Trophoblast cell (in vitro differentiated cells and primary cell): ENCODE data around the gene MCM7.
A peak's percentile ranks its signal among the peaks of the same experiment; 100 is the strongest.

ENCODE experiments used
- DNase-seq, 2 donors: peaks; one replicate each; pipeline ENCODE4 v3.0.0-alpha.2; 2016
- H2AFZ ChIP-seq: 2 replicates; pipeline ENCODE4 v1.6.1; 2013; ENCODE audit warnings: low read length, moderate library complexity, mild to moderate bottlenecking; ENCODE audit not compliant: insufficient read depth, poor library complexity
- H2AK5ac ChIP-seq: 2 replicates; pipeline ENCODE4 v1.6.1; 2013; ENCODE audit warnings: mild to moderate bottlenecking, low read length
- H2BK120ac ChIP-seq: 2 replicates; pipeline ENCODE4 v1.6.1; 2013; ENCODE audit warnings: low read length, mild to moderate bottlenecking, moderate library complexity; ENCODE audit not compliant: insufficient read depth, poor library complexity
- H2BK12ac ChIP-seq: 2 replicates; pipeline ENCODE4 v1.6.1; 2013; ENCODE audit warnings: mild to moderate bottlenecking, low read length, moderate library complexity
- H2BK5ac ChIP-seq: 2 replicates; pipeline ENCODE4 v1.6.1; 2013; ENCODE audit warnings: low read length, low read depth, moderate library complexity, mild to moderate bottlenecking; ENCODE audit not compliant: poor library complexity
- H3K14ac ChIP-seq: 2 replicates; pipeline ENCODE4 v1.6.1; 2013; ENCODE audit warnings: mild to moderate bottlenecking, low read length
- H3K18ac ChIP-seq: 2 replicates; pipeline ENCODE4 v1.6.1; 2013; ENCODE audit warnings: mild to moderate bottlenecking, low read length
- H3K23ac ChIP-seq: 2 replicates; pipeline ENCODE4 v1.6.1; 2013; ENCODE audit warnings: low read length
- H3K27ac ChIP-seq: 2 replicates; pipeline ENCODE4 v1.5.1; 2013; ENCODE audit warnings: low read depth, mild to moderate bottlenecking, inconsistent platforms, low read length, moderate library complexity
- H3K27me3 ChIP-seq: 2 replicates; pipeline ENCODE4 v1.6.1; 2013; ENCODE audit warnings: inconsistent platforms, mild to moderate bottlenecking, low read length, moderate library complexity; ENCODE audit not compliant: insufficient read depth
- H3K36me3 ChIP-seq, 2 experiments: 1 replicate in 1 of 2; 2 replicates in 1 of 2; pipeline ENCODE4 v1.6.1; 2013; ENCODE audit warnings: low read length in 2 of 2, mild to moderate bottlenecking in 2 of 2, moderate library complexity in 1 of 2; ENCODE audit not compliant: insufficient read depth in 2 of 2, control insufficient read depth in 1 of 2
- H3K4ac ChIP-seq: 2 replicates; pipeline ENCODE4 v1.6.1; 2013; ENCODE audit warnings: low read depth, mild to moderate bottlenecking, low read length, moderate library complexity
- H3K4me1 ChIP-seq, 2 experiments: 1 replicate in 1 of 2; 2 replicates in 1 of 2; pipeline ENCODE4 v1.6.1; 2013; ENCODE audit warnings: low read length in 2 of 2, mild to moderate bottlenecking in 2 of 2, moderate library complexity in 1 of 2; ENCODE audit not compliant: insufficient read depth in 2 of 2, control insufficient read depth in 1 of 2
- H3K4me2 ChIP-seq: 2 replicates; pipeline ENCODE4 v1.6.1; 2013; ENCODE audit warnings: inconsistent platforms, mild to moderate bottlenecking, low read length, moderate library complexity
- H3K4me3 ChIP-seq: 2 replicates; pipeline ENCODE4 v1.5.1; 2013; ENCODE audit warnings: mild to moderate bottlenecking, low read depth, low read length, inconsistent platforms
- H3K79me1 ChIP-seq: one replicate; pipeline ENCODE4 v1.6.1; 2013; ENCODE audit warnings: low read length
- H3K79me2 ChIP-seq: 2 replicates; pipeline ENCODE4 v1.6.1; 2013; ENCODE audit warnings: low read length, mild to moderate bottlenecking; ENCODE audit not compliant: control insufficient read depth, insufficient read depth, poor library complexity
- H3K9ac ChIP-seq: 2 replicates; pipeline ENCODE4 v1.6.1; 2013; ENCODE audit warnings: mild to moderate bottlenecking, low read length
- H3K9me3 ChIP-seq: 2 replicates; pipeline ENCODE4 v1.6.1; 2013; ENCODE audit warnings: low read depth, mild to moderate bottlenecking, control low read depth, inconsistent platforms, low read length; ENCODE audit not compliant: insufficient read depth
- H4K12ac ChIP-seq: 2 replicates; pipeline ENCODE4 v1.6.1; 2013; ENCODE audit warnings: low read depth, mild to moderate bottlenecking, low read length, moderate library complexity
- H4K8ac ChIP-seq: 2 replicates; pipeline ENCODE4 v1.6.1; 2013; ENCODE audit warnings: low read depth, mild to moderate bottlenecking, low read length, moderate library complexity
- H4K91ac ChIP-seq: one replicate; pipeline ENCODE4 v1.6.1; 2013; ENCODE audit warnings: low read depth, mild to moderate bottlenecking, low read length, moderate library complexity
- WGBS: extraction: QIAGEN DNeasy Blood & Tissue Kit; methylation state at CpG from one replicate; pipeline ENCODE4 v1.1.7; 2013; ENCODE audit warnings: missing lambda C conversion rate; ENCODE audit not compliant: insufficient read length, insufficient coverage; ENCODE audit errors: extremely low coverage; 5-methylcytosine and 5-hydroxymethylcytosine counted together

MCM7 gene

DNA sequence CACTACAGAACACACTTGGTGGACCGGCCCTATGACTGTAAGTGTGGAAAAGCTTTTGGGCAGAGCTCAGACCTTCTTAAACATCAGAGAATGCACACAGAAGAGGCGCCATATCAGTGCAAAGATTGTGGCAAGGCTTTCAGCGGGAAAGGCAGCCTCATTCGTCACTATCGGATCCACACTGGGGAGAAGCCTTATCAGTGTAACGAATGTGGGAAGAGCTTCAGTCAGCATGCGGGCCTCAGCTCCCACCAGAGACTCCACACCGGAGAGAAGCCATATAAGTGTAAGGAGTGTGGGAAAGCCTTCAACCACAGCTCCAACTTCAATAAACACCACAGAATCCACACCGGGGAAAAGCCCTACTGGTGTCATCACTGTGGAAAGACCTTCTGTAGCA is 37.0 kb downstream of the MCM7 start:
- H3K79me2 ChIP-seq: no peaks in the 10 kb centered on the region
- no peak overlapping the region for H3K18ac ChIP-seq
- H3K14ac ChIP-seq: no peak overlapping the region
- H3K79me1 ChIP-seq: no peaks in the 10 kb centered on the region
- no peak overlapping the region for H3K27ac ChIP-seq
- H3K36me3 ChIP-seq: peaks cover 37 to 38% of the 10 kb centered on the region in 2 experiments
- no peak overlapping the region for H3K4me2 ChIP-seq
- DNase-seq: no peak
- no peak overlapping the region for H2BK5ac ChIP-seq
- H4K91ac ChIP-seq: no peak overlapping the region
- H4K12ac ChIP-seq: no peak overlapping the region
- no peak overlapping the region for H3K9ac ChIP-seq
- no peak overlapping the region for H2AK5ac ChIP-seq
- no peak overlapping the region for H3K4me3 ChIP-seq
- no peak overlapping the region for H4K8ac ChIP-seq
- no peak overlapping the region for H3K23ac ChIP-seq
- H3K27me3 ChIP-seq: no peaks in the 10 kb centered on the region
- no peaks in the 10 kb centered on the region for H3K9me3 ChIP-seq
- WGBS: no CpG with 5 or more reads among the region's 9 CpGs
- no peak overlapping the region for H2BK120ac ChIP-seq
- peaks cover 2 to 7% of the 10 kb centered on the region in 2 experiments for H3K4me1 ChIP-seq
- no peak overlapping the region for H2BK12ac ChIP-seq
- no peak overlapping the region for H3K4ac ChIP-seq
- H2AFZ ChIP-seq: no peak overlapping the region

DNA sequence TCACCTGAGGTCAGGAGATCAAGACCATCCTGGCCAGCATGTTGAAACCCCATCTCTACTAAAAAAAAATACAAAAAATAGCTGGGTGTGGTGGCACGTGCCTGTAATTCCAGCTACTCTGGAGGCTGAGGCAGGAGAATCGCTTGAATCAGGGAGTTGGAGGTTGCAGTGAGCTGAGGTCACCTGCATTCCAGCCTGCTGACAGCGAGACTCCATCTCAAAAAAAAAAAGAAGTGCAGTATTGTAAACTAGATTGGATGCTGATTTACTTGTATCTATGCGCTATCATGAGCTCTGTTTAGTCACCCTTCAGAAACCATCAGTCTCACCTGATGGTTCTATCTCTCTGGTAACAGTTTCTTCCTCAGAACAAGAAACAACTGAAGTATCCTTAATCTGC is 37.8 kb downstream of the MCM7 start:
- H4K8ac ChIP-seq: no peak overlapping the region
- H3K4me1 ChIP-seq: peaks cover 2 to 7% of the 10 kb centered on the region in 2 experiments
- no peak overlapping the region for H4K12ac ChIP-seq
- no peak overlapping the region for H2AK5ac ChIP-seq
- H3K27me3 ChIP-seq: no peaks in the 10 kb centered on the region
- H3K4me2 ChIP-seq: no peak overlapping the region
- no peak overlapping the region for H3K9ac ChIP-seq
- H3K14ac ChIP-seq: no peak overlapping the region
- H3K36me3 ChIP-seq: peaks cover 36 to 43% of the 10 kb centered on the region in 2 experiments
- no peak overlapping the region for H2BK12ac ChIP-seq
- no peaks in the 10 kb centered on the region for H3K9me3 ChIP-seq
- H3K79me2 ChIP-seq: no peaks in the 10 kb centered on the region
- H3K18ac ChIP-seq: no peak overlapping the region
- no peak overlapping the region for H3K4ac ChIP-seq
- WGBS: no CpG with 5 or more reads among the region's 4 CpGs
- no peak overlapping the region for H3K4me3 ChIP-seq
- no peaks in the 10 kb centered on the region for H3K79me1 ChIP-seq
- no peak overlapping the region for H3K27ac ChIP-seq
- peak; percentile 64 to 77 for DNase-seq
- H4K91ac ChIP-seq: no peak overlapping the region
- no peak overlapping the region for H3K23ac ChIP-seq
- H2BK120ac ChIP-seq: no peak overlapping the region
- no peak overlapping the region for H2AFZ ChIP-seq
- H2BK5ac ChIP-seq: no peak overlapping the region

DNA sequence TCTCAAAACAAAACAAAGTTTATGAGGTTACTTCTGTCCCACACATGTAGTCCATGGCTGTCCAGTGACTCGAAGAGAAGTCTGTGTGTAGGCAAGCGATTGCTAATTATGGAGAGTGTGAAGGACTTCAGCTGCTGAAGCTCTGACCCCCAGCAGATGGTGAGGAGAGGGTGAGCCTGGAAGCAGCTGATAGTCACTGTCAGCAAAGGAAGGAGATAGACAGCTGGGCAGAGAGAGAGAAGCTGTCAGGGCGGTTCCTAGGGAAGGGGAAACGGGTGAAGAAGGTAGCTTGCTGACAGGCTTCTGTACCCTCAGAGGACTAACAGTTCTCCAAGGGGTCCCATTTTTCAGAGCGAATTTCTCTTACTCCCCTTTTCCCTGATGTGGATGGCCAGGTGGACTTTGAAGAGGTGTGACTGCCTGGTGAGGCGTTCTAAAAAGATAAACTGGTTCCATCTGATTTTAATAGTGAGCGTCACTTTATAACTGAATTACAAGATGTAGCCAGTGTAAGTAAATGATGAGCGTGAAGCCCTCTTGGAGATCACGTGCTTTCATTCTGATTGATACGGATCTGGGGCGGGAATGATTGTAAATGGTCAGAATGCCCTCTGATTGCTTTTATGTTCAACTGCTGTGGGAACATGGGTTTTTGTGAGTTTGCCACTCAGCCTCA is 39.5 kb downstream of the MCM7 start:
- Histone ChIP-seq H2BK5ac (no peak overlapping the region), H3K79me2 (no peaks in the 10 kb centered on the region), H4K8ac (no peak overlapping the region), H3K9me3 (no peaks in the 10 kb centered on the region), H3K4ac (no peak overlapping the region), H3K27ac (no peak overlapping the region), H3K36me3 (peaks cover 45 to 57% of the 10 kb centered on the region in 2 experiments), H3K4me3 (no peak overlapping the region), H3K18ac (no peak overlapping the region), H4K12ac (peak overlapping the region; percentile 12), H3K4me1 (peaks cover 2 to 7% of the 10 kb centered on the region in 2 experiments), H2BK120ac (no peak overlapping the region), H3K79me1 (no peaks in the 10 kb centered on the region), H2BK12ac (no peak overlapping the region), H3K14ac (no peak overlapping the region), H3K9ac (no peak overlapping the region), H3K4me2 (no peak overlapping the region), H3K23ac (no peak overlapping the region), H3K27me3 (no peaks in the 10 kb centered on the region), H2AK5ac (no peak overlapping the region), H2AFZ (no peak overlapping the region), H4K91ac (no peak overlapping the region)
- no peak for DNase-seq
- WGBS: no CpG with 5 or more reads among the region's 11 CpGs

DNA sequence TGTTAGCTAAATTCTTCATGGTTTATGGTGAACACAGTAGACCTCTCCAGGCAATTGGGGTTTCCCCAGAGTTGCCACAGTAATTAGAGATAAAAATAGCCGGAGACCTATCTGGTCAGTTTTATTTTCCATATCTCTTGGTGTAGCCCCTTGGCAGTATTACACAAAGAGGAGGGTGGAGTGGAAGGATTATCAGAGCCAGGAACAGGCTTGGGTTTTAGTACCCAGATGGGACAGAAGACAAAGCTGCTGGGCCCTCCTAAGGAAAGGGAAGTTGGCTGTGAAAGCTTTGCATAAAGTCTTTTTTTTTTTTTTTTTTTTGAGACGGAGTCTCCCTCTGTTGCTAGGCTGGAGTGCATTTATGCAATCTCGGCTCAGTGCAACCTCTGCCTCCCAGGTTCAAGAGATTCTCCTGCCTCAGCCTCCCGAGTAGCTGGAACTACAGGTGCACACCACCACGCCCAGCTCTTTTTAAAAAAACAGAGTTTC is 41.9 kb downstream of the MCM7 start:
- Histone ChIP-seq H3K9me3 (no peaks in the 10 kb centered on the region), H2AK5ac (no peak overlapping the region), H3K4me3 (no peak overlapping the region), H3K79me1 (no peaks in the 10 kb centered on the region), H2BK120ac (no peak overlapping the region), H3K14ac (no peak overlapping the region), H3K4me2 (no peak overlapping the region), H2BK12ac (no peak overlapping the region), H3K18ac (no peak overlapping the region), H3K4ac (no peak overlapping the region), H3K36me3 (peaks cover 42 to 53% of the 10 kb centered on the region in 2 experiments), H2BK5ac (no peak overlapping the region), H3K4me1 (no peaks in the 10 kb centered on the region), H4K12ac (no peak overlapping the region), H3K79me2 (no peaks in the 10 kb centered on the region), H3K27me3 (no peaks in the 10 kb centered on the region), H2AFZ (no peak overlapping the region), H3K27ac (no peak overlapping the region), H4K91ac (no peak overlapping the region), H4K8ac (no peak overlapping the region), H3K9ac (no peak overlapping the region), H3K23ac (no peak overlapping the region)
- WGBS: no CpG with 5 or more reads among the region's 5 CpGs
- no peak for DNase-seq
